ENCODE data around the gene FRMD5.

GRCh38 chr15:43930556-43930955 lies 264.5 kb downstream of the FRMD5 start:
- no peak for TF ChIP-seq EZH2phosphoT487 (IDR thresholded peaks at IDR 0.05; ENCODE audit: borderline replicate concordance, low read length)
- TF ChIP-seq CTCF (IDR thresholded peaks at IDR 0.05; ENCODE audit: low read depth, low read length, poor library complexity, severe bottlenecking), result no peak
